Cerebellar cortex (tissue), 1 donor: Measurements from ENCODE around the gene PLEKHM2.

Experiments used
- DNase-seq: peaks from one replicate; pipeline ENCODE4 v3.0.0-alpha.2; 2015; ENCODE audit warnings: low spot score

The PLEKHM2 gene

GRCh38 chr1:15739259-15739658 lies 55.1 kb downstream of the PLEKHM2 start:
- no peak for DNase-seq

- peak; percentile 22 for DNase-seq
Observed at GRCh38 chr1:15739745-15740144, 55.6 kb downstream of the PLEKHM2 start.

GRCh38 chr1:15740924-15741850 lies 57.1 kb downstream of the PLEKHM2 start:
- DNase-seq = peak; percentile 91

- no peak for DNase-seq
Observed at GRCh38 chr1:15742339-15742801, 58.2 kb downstream of the PLEKHM2 start, which contains the start of gene TMEM82. Gene TMEM82, plus strand, starts transcription at chr1:15742499. Its CDS starts 61 bp downstream, at chr1:15742560.

- no peak for DNase-seq
Observed at GRCh38 chr1:15744122-15744679, 60.1 kb downstream of the PLEKHM2 start.

- DNase-seq = no peak
Observed at GRCh38 chr1:15747378-15747777, 63.3 kb downstream of the PLEKHM2 start.

- DNase-seq = no peak
Observed at GRCh38 chr1:15748264-15748663, 64.1 kb downstream of the PLEKHM2 start.

GRCh38 chr1:15748690-15749398 lies 64.7 kb downstream of the PLEKHM2 start:
- DNase-seq = no peak

- no peak for DNase-seq
Observed at GRCh38 chr1:15749399-15750291, 65.5 kb downstream of the PLEKHM2 start.

- DNase-seq = no peak
Observed at GRCh38 chr1:15750924-15751323, 66.8 kb downstream of the PLEKHM2 start.

GRCh38 chr1:15751717-15752116 lies 67.6 kb downstream of the PLEKHM2 start:
- DNase-seq = no peak

GRCh38 chr1:15753776-15754175 lies 69.7 kb downstream of the PLEKHM2 start:
- DNase-seq = no peak

- no peak for DNase-seq
Observed at GRCh38 chr1:15755021-15755645, 71.0 kb downstream of the PLEKHM2 start.

- DNase-seq = no peak
Observed at GRCh38 chr1:15755646-15756040, 71.5 kb downstream of the PLEKHM2 start.

GRCh38 chr1:15756143-15757015 lies 72.3 kb downstream of the PLEKHM2 start:
- no peak for DNase-seq

- DNase-seq = no peak
Observed at GRCh38 chr1:15757016-15757543, 73.0 kb downstream of the PLEKHM2 start.

- DNase-seq = no peak
Observed at GRCh38 chr1:15757575-15758342, 73.6 kb downstream of the PLEKHM2 start.

- DNase-seq = no peak
Observed at GRCh38 chr1:15758343-15758931, 74.3 kb downstream of the PLEKHM2 start, which contains the start of gene FBLIM1. Gene FBLIM1, plus strand, starts transcription at chr1:15758795. Its CDS starts 6,189 bp downstream, at chr1:15764984.
